Measurements from ENCODE around the gene GSAP. TPM values are rescaled to one million over a fixed set of nuclear protein-coding genes. Genes with fewer than 3 reads are reported as not detected.
A peak's percentile ranks its signal among the peaks of the same experiment; 100 is the strongest.
"Not testable (repeated sequence)": the region's sequence is repeated elsewhere in the genome, so short reads cannot be mapped to it uniquely, and the experiment has no call there.

GSAP gene
- total RNA-seq, 8 experiments from 2014 or later = 0.33 to 18.0 (median 1.7) TPM

DNA sequence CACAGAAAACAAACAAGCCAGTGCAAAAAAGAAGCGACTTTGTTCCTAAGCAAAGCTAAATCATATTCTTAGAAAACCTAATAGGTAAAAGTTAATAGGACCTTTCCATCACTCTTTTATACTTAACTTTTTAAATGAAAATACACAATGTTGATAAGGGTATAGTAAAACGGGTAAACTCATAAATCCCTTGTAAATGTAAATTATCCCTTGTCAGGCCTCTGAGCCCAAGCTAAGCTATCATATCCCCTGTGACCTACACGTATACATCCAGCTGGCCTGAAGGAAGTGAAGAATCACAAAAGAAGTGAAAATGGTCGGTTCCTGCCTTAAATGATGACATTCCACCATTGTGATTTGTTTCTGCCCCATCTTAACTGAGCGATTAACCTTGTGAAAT is 76.4 kb downstream of the GSAP start:
- in situ Hi-C loops (cut with MboI; ENCODE audit: low pct_unique_long_range_greater_than_20kb in 2 of 9, low sequenced_read_pairs in 9 of 9, unreplicated experiment in 9 of 9) = no loop called here
- no peak for ATAC-seq (replicated peaks in 6 of 8)
- no peaks in the 10 kb centered on the region for H3K4me1 ChIP-seq (replicated peaks in 1 of 2)

DNA sequence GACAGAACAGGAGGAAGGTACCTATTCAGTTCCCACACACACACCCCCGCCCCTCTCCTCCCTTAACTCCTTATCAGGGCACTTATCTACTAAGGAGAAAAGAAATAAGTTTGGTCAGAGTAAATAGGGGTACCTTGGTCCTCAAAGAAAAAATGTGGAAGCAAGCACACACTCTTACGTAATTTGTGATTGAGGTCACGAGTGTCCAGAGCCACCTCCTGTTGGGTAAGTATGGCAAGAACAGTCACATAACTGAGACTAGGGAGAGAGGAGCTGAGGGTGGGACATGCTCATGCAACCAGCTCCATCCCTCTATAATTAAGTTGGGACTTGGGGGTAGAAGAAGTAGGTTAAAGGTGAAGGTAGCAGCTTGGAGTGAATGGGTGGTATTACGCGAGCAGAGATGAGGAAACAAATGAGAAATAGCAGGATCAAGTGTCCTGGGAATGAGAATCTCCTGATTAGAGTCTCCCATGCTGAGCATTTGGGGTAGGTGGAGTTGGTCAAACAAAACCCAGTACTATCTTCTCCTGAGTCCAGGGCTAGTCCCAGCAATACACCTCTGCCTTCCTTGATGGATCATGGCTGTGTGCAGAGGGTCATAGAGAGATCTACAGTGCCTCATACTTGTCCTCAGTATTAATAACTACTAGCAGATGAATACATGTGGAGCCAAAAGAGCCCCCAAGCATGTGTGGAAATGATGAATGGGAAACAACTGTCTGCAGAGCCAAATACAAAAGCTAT is 77.1 kb downstream of the GSAP start:
- no peak overlapping the region for H3K27ac ChIP-seq
- 59 to 100% (median 80%) methylated on average over 1 to 5 of the region's 5 CpGs; no CpG with 5 or more reads in 3 of the 10 experiments for WGBS, 10 experiments
- no peaks in the 10 kb centered on the region for H3K4me1 ChIP-seq (replicated peaks in 1 of 2)
- in situ Hi-C loops (cut with MboI; ENCODE audit: low pct_unique_long_range_greater_than_20kb in 2 of 9, low sequenced_read_pairs in 9 of 9, unreplicated experiment in 9 of 9) = no loop called here
- no peak overlapping the region for H3K4me3 ChIP-seq
- no peak for ATAC-seq (replicated peaks in 6 of 8)

More for the DNA sequence above, 76.4 kb downstream of the GSAP start:
- Histone ChIP-seq H3K4me3 (no peak overlapping the region), H3K27ac (no peak overlapping the region)
- 0 to 100% (median 46%) methylated on average over 1 to 5 of the region's 5 CpGs for WGBS, 10 experiments

GRCh38 chr7:77338260-77338659 is 77.9 kb downstream of the GSAP start:
- in situ Hi-C loops (cut with MboI; ENCODE audit: low pct_unique_long_range_greater_than_20kb in 2 of 9, low sequenced_read_pairs in 9 of 9, unreplicated experiment in 9 of 9) = no loop called here
- Histone ChIP-seq H3K27ac (no peak overlapping the region), H3K4me1 (replicated peaks in 1 of 2) (no peaks in the 10 kb centered on the region), H3K4me3 (no peak overlapping the region)
- 53 to 100% (median 90%) methylated on average over 1 to 4 of the region's 4 CpGs for WGBS, 10 experiments
- no peak for ATAC-seq (replicated peaks in 6 of 8)

- WGBS, 10 experiments = 0 to 57% (median 17%) methylated on average over 1 of the region's 2 CpGs; no CpG with 5 or more reads in 6 of the 10 experiments
- H3K27ac ChIP-seq = no peak overlapping the region
- no peak overlapping the region for H3K4me3 ChIP-seq
- H3K4me1 ChIP-seq (replicated peaks in 1 of 2) = no peaks in the 10 kb centered on the region
- ATAC-seq (replicated peaks in 6 of 8) = no peak
- in situ Hi-C loops (cut with MboI; ENCODE audit: low pct_unique_long_range_greater_than_20kb in 2 of 9, low sequenced_read_pairs in 9 of 9, unreplicated experiment in 9 of 9) = no loop called here
These were observed 78.6 kb downstream of the GSAP start for GRCh38 chr7:77337456-77337990.

- in situ Hi-C loops (cut with MboI; ENCODE audit: low pct_unique_long_range_greater_than_20kb in 2 of 9, low sequenced_read_pairs in 9 of 9, unreplicated experiment in 9 of 9) = no loop called here
- no peak for ATAC-seq (replicated peaks in 6 of 8)
- H3K27ac ChIP-seq = no peak overlapping the region
- no peaks in the 10 kb centered on the region for H3K4me1 ChIP-seq (replicated peaks in 1 of 2)
- no peak overlapping the region for H3K4me3 ChIP-seq
These were observed 80.6 kb downstream of the GSAP start for GRCh38 chr7:77335581-77335980.

GRCh38 chr7:77334039-77334438 is 82.1 kb downstream of the GSAP start:
- H3K4me1 ChIP-seq (replicated peaks in 1 of 2); ATAC-seq (replicated peaks in 6 of 8); in situ Hi-C loops (cut with MboI; ENCODE audit: low pct_unique_long_range_greater_than_20kb in 2 of 9, low sequenced_read_pairs in 9 of 9, unreplicated experiment in 9 of 9); H3K4me3 ChIP-seq; H3K27ac ChIP-seq: not testable (repeated sequence)
- 68 to 100% (median 88%) methylated on average over 1 to 2 of the region's 2 CpGs; no CpG with 5 or more reads in 2 of the 10 experiments for WGBS, 10 experiments

DNA sequence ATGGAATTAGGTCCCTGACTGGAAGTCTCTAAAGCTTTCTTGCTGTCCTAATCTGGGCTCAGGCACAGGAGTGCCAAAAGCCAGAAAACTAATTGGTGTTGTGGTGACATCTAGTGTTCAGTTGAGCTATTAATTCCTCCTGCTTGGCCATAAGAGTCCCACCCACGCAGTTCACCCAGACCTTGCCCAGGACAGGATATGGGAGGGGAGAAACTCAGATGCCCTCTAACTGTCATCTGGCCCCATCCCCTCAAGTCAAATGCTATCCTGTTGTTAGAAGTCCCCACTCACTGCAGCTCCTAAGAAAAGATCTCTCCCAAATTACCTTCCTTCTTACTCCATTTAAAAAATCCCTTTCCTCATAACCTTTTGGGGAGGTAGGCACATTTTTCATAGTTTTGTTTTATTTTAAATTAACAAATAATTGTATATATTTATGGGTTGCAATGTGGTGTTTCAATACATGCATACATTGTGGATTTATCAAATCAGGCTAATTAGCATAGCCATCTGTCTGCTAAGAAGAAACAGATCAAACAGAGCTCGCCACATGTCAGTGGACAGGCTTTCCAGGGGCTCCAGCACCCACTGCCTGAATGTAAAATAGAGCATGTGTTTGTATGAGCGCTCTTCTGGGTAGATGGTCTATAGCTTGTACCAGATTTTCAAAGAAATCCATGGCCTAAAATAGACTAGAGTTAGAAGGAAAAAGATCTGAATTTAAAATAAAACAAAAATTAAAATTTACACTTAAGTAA is 84.0 kb downstream of the GSAP start:
- 0 to 100% (median 56%) methylated on average over 1 to 3 of the region's 3 CpGs; no CpG with 5 or more reads in 1 of the 10 experiments for WGBS, 10 experiments
- in situ Hi-C loops (cut with MboI; ENCODE audit: low pct_unique_long_range_greater_than_20kb in 2 of 9, low sequenced_read_pairs in 9 of 9, unreplicated experiment in 9 of 9) = no loop called here
- ATAC-seq (replicated peaks in 6 of 8) = peak; percentile 84 to 99 (median 96)
- Histone ChIP-seq H3K27ac (no peak overlapping the region), H3K4me3 (no peak overlapping the region), H3K4me1 (replicated peaks in 1 of 2) (no peaks in the 10 kb centered on the region)

DNA sequence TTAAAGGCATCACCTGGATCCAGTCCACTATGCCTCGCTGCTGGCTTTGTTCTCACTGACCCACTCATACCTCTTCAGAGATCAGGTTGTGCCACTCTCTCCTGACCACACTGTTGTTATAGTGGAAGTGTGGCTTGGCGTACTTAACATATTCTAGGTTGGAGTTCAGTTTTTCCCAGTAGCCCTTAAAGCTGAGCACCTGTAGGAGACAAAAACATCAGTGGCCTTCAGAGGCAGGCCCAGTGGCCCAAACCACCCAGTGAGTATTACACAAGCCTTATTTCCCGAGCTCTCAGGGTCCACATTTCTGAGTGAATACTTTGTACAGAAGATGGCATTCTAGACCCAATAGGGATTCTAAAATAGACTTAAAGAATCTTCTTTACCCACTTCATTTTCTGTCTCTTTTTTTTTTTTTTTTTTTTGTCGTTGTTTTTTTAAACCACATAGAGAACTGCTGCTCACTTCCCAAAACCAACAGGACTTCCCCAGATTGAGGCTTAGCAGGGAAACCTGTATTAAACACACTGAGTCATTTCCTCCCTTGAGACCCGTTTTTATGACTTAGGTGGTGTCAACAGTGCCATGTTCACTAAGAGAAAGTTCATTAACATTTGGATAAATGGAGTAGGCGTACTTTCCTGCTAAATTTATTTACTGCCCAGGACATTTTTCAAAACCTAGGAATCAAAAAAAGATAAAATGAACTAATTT is 85.8 kb downstream of the GSAP start:
- WGBS, 10 experiments = 21 to 100% (median 70%) methylated on average over 1 to 4 of the region's 6 CpGs
- Histone ChIP-seq H3K27ac (no peak overlapping the region), H3K4me1 (replicated peaks in 1 of 2) (no peaks in the 10 kb centered on the region), H3K4me3 (no peak overlapping the region)
- peak in 2 of 8 experiments; percentile 40 to 45 for ATAC-seq (replicated peaks in 6 of 8)
- in situ Hi-C loops (cut with MboI; ENCODE audit: low pct_unique_long_range_greater_than_20kb in 2 of 9, low sequenced_read_pairs in 9 of 9, unreplicated experiment in 9 of 9) = no loop called here

- Histone ChIP-seq H3K27ac (no peak overlapping the region), H3K4me3 (no peak overlapping the region), H3K4me1 (replicated peaks in 1 of 2) (no peaks in the 10 kb centered on the region)
- in situ Hi-C loops (cut with MboI; ENCODE audit: low pct_unique_long_range_greater_than_20kb in 2 of 9, low sequenced_read_pairs in 9 of 9, unreplicated experiment in 9 of 9) = no loop called here
- no peak for ATAC-seq (replicated peaks in 6 of 8)
- WGBS, 10 experiments = 74 to 100% (median 91%) methylated on average over 1 to 4 of the region's 4 CpGs; no CpG with 5 or more reads in 2 of the 10 experiments
These were observed 86.5 kb downstream of the GSAP start for GRCh38 chr7:77329466-77330168.

DNA sequence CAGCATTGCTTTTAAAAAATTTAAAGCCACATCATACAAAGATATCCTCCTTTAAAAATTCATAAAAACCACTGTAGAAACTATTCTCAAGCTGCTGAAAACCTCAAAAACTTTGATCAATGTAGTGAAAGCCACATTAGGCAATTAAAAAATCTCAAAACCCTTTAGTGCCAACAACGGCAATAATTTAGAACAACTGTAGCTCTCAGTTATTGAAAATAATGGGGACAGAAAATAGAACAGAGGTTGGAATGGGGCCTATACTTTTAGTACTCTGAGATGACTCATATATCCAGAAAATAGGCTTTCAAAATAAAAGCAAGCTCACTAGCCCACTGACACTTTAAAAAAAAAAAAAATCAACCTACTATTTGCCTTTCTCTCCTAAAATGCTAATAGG is 87.5 kb downstream of the GSAP start:
- WGBS, 10 experiments = 11 to 100% (median 88%) methylated on average over 1 of the region's 1 CpG; no CpG with 5 or more reads in 3 of the 10 experiments
- Histone ChIP-seq H3K27ac (no peak overlapping the region), H3K4me3 (no peak overlapping the region), H3K4me1 (replicated peaks in 1 of 2) (no peaks in the 10 kb centered on the region)
- in situ Hi-C loops (cut with MboI; ENCODE audit: low pct_unique_long_range_greater_than_20kb in 2 of 9, low sequenced_read_pairs in 9 of 9, unreplicated experiment in 9 of 9) = no loop called here
- ATAC-seq (replicated peaks in 6 of 8) = no peak

DNA sequence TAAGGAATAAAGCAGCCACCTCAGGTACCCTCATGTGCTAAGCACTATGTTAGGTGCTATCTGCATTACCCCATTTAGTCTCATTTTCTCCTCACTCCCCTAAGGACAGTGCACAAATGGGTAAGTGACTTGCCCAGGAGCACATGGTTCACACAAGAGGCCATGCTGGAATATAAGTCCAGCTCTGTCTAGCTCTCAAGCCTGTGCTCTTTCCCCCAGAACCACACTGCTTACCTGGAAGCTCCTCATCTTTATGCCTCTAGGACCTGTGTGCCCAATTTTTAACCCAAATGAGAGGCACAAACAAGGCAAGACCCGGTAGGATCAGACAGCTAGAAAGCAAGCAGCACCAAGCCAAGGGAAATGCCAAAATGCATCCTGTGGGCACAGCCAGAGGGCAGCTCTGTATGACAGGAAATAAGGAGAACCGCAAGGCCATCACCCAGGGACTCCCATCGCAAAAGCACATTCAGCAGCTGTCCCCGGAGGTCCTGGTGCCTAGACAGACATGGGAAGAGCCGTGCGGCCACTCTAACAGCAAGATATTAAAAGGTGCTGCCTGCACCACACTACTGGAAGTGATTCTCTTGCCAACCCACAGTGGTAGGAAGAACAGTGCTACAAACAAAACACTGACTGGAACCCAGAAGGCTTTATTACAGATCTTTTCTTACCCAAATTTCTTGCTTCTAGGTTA is 88.1 kb downstream of the GSAP start:
- Histone ChIP-seq H3K4me1 (replicated peaks in 1 of 2) (no peaks in the 10 kb centered on the region), H3K4me3 (no peak overlapping the region), H3K27ac (no peak overlapping the region)
- ATAC-seq (replicated peaks in 6 of 8) = no peak
- 0 to 90% (median 74%) methylated on average over 1 to 4 of the region's 6 CpGs; no CpG with 5 or more reads in 2 of the 10 experiments for WGBS, 10 experiments
- in situ Hi-C loops (cut with MboI; ENCODE audit: low pct_unique_long_range_greater_than_20kb in 2 of 9, low sequenced_read_pairs in 9 of 9, unreplicated experiment in 9 of 9) = no loop called here

All from motor neuron (in vitro differentiated cells).